HepG2 (cell line): ENCODE measurements around the gene EMILIN1. TPM values are rescaled to one million over a fixed set of nuclear protein-coding genes. Genes with fewer than 3 reads are reported as not detected.

Experiments used
- ATAC-seq: fragments of 200-7000 bp; cut with Tn5 transposase; 3 replicates; pipeline ENCODE4 v1.9.1; 2020; ENCODE audit warnings: mild to moderate bottlenecking, moderate library complexity
- BruUV-seq: library from RNA; stranded (reverse); fragments of 400-500 nt; replicated peaks from 2 replicates; lab custom pipeline; 2021; lab: Mats Ljungman, UMichigan
- CTCF ChIA-PET: fragments of 300-600 bp; formaldehyde crosslinking; extraction: SDS; loops from one replicate; lab custom pipeline; 2021; ENCODE audit warnings: low total read pairs, inconsistent platforms, low intra/inter-chr PET ratio; lab: Yijun Ruan, JAX
- POLR2A ChIA-PET: fragments of 350-600 bp; sonication (Branson Sonifier 250); formaldehyde crosslinking; loops from one replicate; lab custom pipeline; 2020; ENCODE audit warnings: antibody characterized with exemption, inconsistent platforms; lab: Yijun Ruan, JAX
- DNase-seq: peaks from one replicate; pipeline ENCODE4 v3.0.0-alpha.2; 2015; ENCODE audit warnings: low spot score
- FAIRE-seq: peaks from 3 replicates; lab custom pipeline; 2011; peaks lifted over from hg19 to GRCh38; lab: Jason Lieb, UNC
- H2AFZ ChIP-seq: one replicate; pipeline ENCODE4 v1.6.1; 2011; ENCODE audit warnings: low read length, inconsistent platforms
- H3K27ac ChIP-seq: fragments of 300-600 bp; 3 replicates; pipeline ENCODE4 v1.8.0; 2011; ENCODE audit warnings: mixed run types, mild to moderate bottlenecking, mixed read lengths, low read length, inconsistent platforms; ENCODE audit not compliant: insufficient read depth; ENCODE audit errors: extremely low read length
- H3K27me3 ChIP-seq, 2 experiments: fragments of 200-600 bp in 1 of 2; 2 replicates in 1 of 2; 3 replicates in 1 of 2; pipeline versions ENCODE4 v1.6.0 to v1.8.0; 2011; ENCODE audit warnings: low read length in 2 of 2, mild to moderate bottlenecking in 2 of 2, moderate library complexity in 2 of 2, inconsistent platforms in 1 of 2; ENCODE audit not compliant: insufficient read depth in 2 of 2, control insufficient read depth in 1 of 2
- H3K36me3 ChIP-seq, 2 experiments: fragments of 200-600 bp in 1 of 2; replicated peaks in 1 of 2; 2 replicates in 1 of 2; 3 replicates in 1 of 2; pipeline versions ENCODE4 v1.5.1 to v1.8.0; 2011; ENCODE audit warnings: low read length in 2 of 2, inconsistent platforms in 1 of 2; ENCODE audit not compliant: insufficient read depth in 2 of 2, control insufficient read depth in 1 of 2
- H3K4me1 ChIP-seq: 2 replicates; pipeline ENCODE4 v1.5.1; 2012; ENCODE audit warnings: low read length, inconsistent platforms; ENCODE audit not compliant: insufficient read depth
- H3K4me2 ChIP-seq: 2 replicates; pipeline ENCODE4 v1.6.0; 2011; ENCODE audit warnings: low read depth, low read length, inconsistent platforms
- H3K4me3 ChIP-seq, 3 experiments: fragments of 200-600 bp in 1 of 3; sonication (generic), shearing (Covaris generic) in 1 of 3; replicated peaks in 1 of 3; 2 replicates each; pipeline ENCODE4 v1.5.1; 2011 to 2016; ENCODE audit warnings: low read length in 3 of 3, inconsistent platforms in 2 of 3, low read depth in 2 of 3, mild to moderate bottlenecking in 2 of 3, control low read depth in 1 of 3, mixed read lengths in 1 of 3; ENCODE audit not compliant: insufficient read depth in 1 of 3
- H3K79me2 ChIP-seq: one replicate; pipeline ENCODE4 v1.6.1; 2011; ENCODE audit warnings: low read length, inconsistent platforms; ENCODE audit not compliant: insufficient read depth
- H3K9ac ChIP-seq: 2 replicates; pipeline ENCODE4 v1.6.0; 2011; ENCODE audit warnings: mild to moderate bottlenecking, low read depth, low read length, inconsistent platforms; ENCODE audit not compliant: insufficient read depth
- H3K9me3 ChIP-seq: 2 replicates; pipeline ENCODE4 v1.5.1; 2012; ENCODE audit warnings: mild to moderate bottlenecking, low read length
- H4K20me1 ChIP-seq: 2 replicates; pipeline ENCODE4 v1.6.0; 2011; ENCODE audit warnings: inconsistent platforms, mild to moderate bottlenecking, low read length, moderate library complexity; ENCODE audit not compliant: insufficient read depth
- HIVEP1 ChIP-seq: sonication (generic); formaldehyde crosslinking; IDR thresholded peaks from 2 replicates; pipeline ENCODE4 v1.4.0; 2020; ENCODE audit warnings: mild to moderate bottlenecking, missing genetic modification reagents
- KMT2A ChIP-seq: sonication (generic); formaldehyde crosslinking; IDR thresholded peaks from 2 replicates; pipeline ENCODE4 v1.4.0; 2020; ENCODE audit warnings: missing genetic modification reagents
- NRL ChIP-seq: sonication (generic); formaldehyde crosslinking; IDR thresholded peaks from 2 replicates; pipeline ENCODE4 v1.5.0; 2020; ENCODE audit warnings: missing genetic modification reagents, mild to moderate bottlenecking, moderate library complexity, borderline replicate concordance
- POLR2AphosphoS2 ChIP-seq: IDR thresholded peaks from 2 replicates; pipeline ENCODE4 v1.6.1; 2011; ENCODE audit warnings: low read depth, low read length, improper control_type of control experiment
- SOX6 ChIP-seq, 2 experiments: fragments of 450-650 bp in 1 of 2; sonication (generic) in 1 of 2; formaldehyde crosslinking in 1 of 2; IDR thresholded peaks; 2 replicates each; pipeline versions ENCODE4 v1.4.0 to v1.6.1; 2017 to 2020; ENCODE audit warnings: antibody characterized with exemption in 1 of 2, mild to moderate bottlenecking in 1 of 2, missing genetic modification reagents in 1 of 2
- ZNF607 ChIP-seq: sonication (generic); formaldehyde crosslinking; IDR thresholded peaks from 2 replicates; pipeline ENCODE4 v1.5.1; 2020; ENCODE audit warnings: missing genetic modification reagents, mild to moderate bottlenecking, borderline replicate concordance
- ZSCAN5A ChIP-seq: sonication (generic); formaldehyde crosslinking; IDR thresholded peaks from 2 replicates; pipeline ENCODE4 v1.8.0; 2022; ENCODE audit warnings: mild to moderate bottlenecking, missing genetic modification reagents, borderline replicate concordance
- WGBS: methylation state at CpG from one replicate; pipeline ENCODE4 v1.1.6; 2017; ENCODE audit warnings: low lambda C conversion rate; 5-methylcytosine and 5-hydroxymethylcytosine counted together
- in situ Hi-C: cut with HindIII; loops from 2 replicates; pipeline ENCODE4 v1.10.0; 2017; ENCODE audit warnings: low pct_unique_long_range_greater_than_20kb; ENCODE audit not compliant: extremely low pct_ligation_motif_present
- intact Hi-C: fragments of 100-400 bp; cut with micrococcal nuclease; formaldehyde crosslinking; loops from one replicate; pipeline ENCODE4 v1.10.0; 2022; ENCODE audit not compliant: unreplicated experiment
- polyA plus RNA-seq, 8 experiments: library from polyadenylated mRNA; depleted of rRNA in 3 of 8; stranded (reverse) in 7 of 8; unstranded in 1 of 8; fragments of >200 nt; fragmentation: Illumina TruSeq in 4 of 8; extraction: Trizol in 4 of 8; gene quantifications; 2 replicates each; pipeline versions ENCODE4 v1.2.1 to v1.2.3, GENCODE V29; 2011 to 2016; ENCODE audit warnings: low read depth in 4 of 8, missing spikeins in 1 of 8, mixed read lengths in 1 of 8; ENCODE audit not compliant: insufficient read depth in 1 of 8
- total RNA-seq, 5 experiments: library from RNA; depleted of rRNA; stranded (reverse); fragments of >200 nt; fragmentation: Illumina TruSeq; extraction: Trizol; gene quantifications; 2 replicates each; pipeline ENCODE4 v1.2.3, GENCODE V29; 2016; ENCODE audit warnings: low read depth in 1 of 5
- TF ChIP-seq, protein P1 (sequence below): IDR thresholded peaks from 2 replicates; pipeline ENCODE4 v1.4.0; 2020; ENCODE audit warnings: mild to moderate bottlenecking, missing genetic modification reagents

The EMILIN1 gene
- total and polyA plus RNA-seq, 2 of the 13 experiments (the other 11 are each of a cell fraction or from before 2014, with no cell fraction given): 8.1 to 9.7 TPM

- no TSS peak for BruUV-seq
- POLR2A ChIA-PET: interaction anchor here (0.7 to 1.7 kb wide), 5 partner anchors 10 to 94 kb away, joined by 3 to 11 read pairs (median 5); partner anchors contain the start of genes ATRAID, PREB and SLC5A6
Measured at GRCh38 chr2:27117995-27118524, 39.6 kb downstream of the EMILIN1 start.

More at GRCh38 chr2:27117995-27118524, 39.6 kb downstream of the EMILIN1 start:
- peaks cover 2 to 40% of the 10 kb centered on the region in 2 experiments; a peak in 4 of 5 replicates for H3K27me3 ChIP-seq
- no peak overlapping the region for H3K27ac ChIP-seq
- H3K9ac ChIP-seq: peak overlapping the region; percentile 70
- no peak overlapping the region for H2AFZ ChIP-seq
- no peak for DNase-seq
- no peak for FAIRE-seq
- in situ Hi-C loops (no loop called here), intact Hi-C loops (loop anchor here (5.0 kb wide), 1 partner anchor 74 kb away; no protein-coding TSS in a partner anchor)
- peaks cover 58% of the 10 kb centered on the region for H3K4me1 ChIP-seq
- peak overlapping the region; percentile 92 for H3K4me2 ChIP-seq
- no peaks in the 10 kb centered on the region for H4K20me1 ChIP-seq
- H3K4me3 ChIP-seq: peak overlapping the region; percentile 53 to 82 (median 60)
- ATAC-seq: peak; percentile 16
- no peaks in the 10 kb centered on the region for H3K9me3 ChIP-seq
- H3K36me3 ChIP-seq: no peaks in the 10 kb centered on the region
- CTCF ChIA-PET: no interaction called here
- WGBS: 33% methylated on average over 14 of the region's 14 CpGs
- H3K79me2 ChIP-seq: no peaks in the 10 kb centered on the region
- TF ChIP-seq POLR2AphosphoS2 (no peak), ZNF607 (CRISPR knock-in tag) (0 out of 2 replicates have a peak, but pooled peaks have one; percentile 3), HIVEP1 (CRISPR knock-in tag) (peak; percentile 43; the same call in 1 of the 2 replicates), KMT2A (CRISPR knock-in tag) (0 out of 2 replicates have a peak, but pooled peaks have one; percentile 67), ZSCAN5A (CRISPR knock-in tag) (no peak), SOX6 (IDR thresholded peaks at IDR 0.05) (no peak), SOX6 (CRISPR knock-in tag; IDR thresholded peaks at IDR 0.05) (peak; percentile 41; the same call in 1 of the 2 replicates), NRL (CRISPR knock-in tag) (peak; percentile 7; the same call in 1 of the 2 replicates)
- TF ChIP-seq, protein P1, sequence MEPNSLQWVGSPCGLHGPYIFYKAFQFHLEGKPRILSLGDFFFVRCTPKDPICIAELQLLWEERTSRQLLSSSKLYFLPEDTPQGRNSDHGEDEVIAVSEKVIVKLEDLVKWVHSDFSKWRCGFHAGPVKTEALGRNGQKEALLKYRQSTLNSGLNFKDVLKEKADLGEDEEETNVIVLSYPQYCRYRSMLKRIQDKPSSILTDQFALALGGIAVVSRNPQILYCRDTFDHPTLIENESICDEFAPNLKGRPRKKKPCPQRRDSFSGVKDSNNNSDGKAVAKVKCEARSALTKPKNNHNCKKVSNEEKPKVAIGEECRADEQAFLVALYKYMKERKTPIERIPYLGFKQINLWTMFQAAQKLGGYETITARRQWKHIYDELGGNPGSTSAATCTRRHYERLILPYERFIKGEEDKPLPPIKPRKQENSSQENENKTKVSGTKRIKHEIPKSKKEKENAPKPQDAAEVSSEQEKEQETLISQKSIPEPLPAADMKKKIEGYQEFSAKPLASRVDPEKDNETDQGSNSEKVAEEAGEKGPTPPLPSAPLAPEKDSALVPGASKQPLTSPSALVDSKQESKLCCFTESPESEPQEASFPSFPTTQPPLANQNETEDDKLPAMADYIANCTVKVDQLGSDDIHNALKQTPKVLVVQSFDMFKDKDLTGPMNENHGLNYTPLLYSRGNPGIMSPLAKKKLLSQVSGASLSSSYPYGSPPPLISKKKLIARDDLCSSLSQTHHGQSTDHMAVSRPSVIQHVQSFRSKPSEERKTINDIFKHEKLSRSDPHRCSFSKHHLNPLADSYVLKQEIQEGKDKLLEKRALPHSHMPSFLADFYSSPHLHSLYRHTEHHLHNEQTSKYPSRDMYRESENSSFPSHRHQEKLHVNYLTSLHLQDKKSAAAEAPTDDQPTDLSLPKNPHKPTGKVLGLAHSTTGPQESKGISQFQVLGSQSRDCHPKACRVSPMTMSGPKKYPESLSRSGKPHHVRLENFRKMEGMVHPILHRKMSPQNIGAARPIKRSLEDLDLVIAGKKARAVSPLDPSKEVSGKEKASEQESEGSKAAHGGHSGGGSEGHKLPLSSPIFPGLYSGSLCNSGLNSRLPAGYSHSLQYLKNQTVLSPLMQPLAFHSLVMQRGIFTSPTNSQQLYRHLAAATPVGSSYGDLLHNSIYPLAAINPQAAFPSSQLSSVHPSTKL (CRISPR knock-in tag): 0 out of 2 replicates have a peak, but pooled peaks have one; percentile 13
